Right kidney (tissue), 1 donor: ENCODE measurements around the gene PEF1.
A peak's percentile ranks its signal among the peaks of the same experiment; 100 is the strongest.

Source experiments
- DNase-seq: peaks from one replicate; pipeline ENCODE4 v3.0.0-alpha.2; 2016

The PEF1 gene

GRCh38 chr1:31628931-31629556, 15.6 kb downstream of the PEF1 start:
- DNase-seq, result no peak

- no peak for DNase-seq
Measured at GRCh38 chr1:31627930-31628559, 16.6 kb downstream of the PEF1 start.

- no peak for DNase-seq
Measured at GRCh38 chr1:31627301-31627929, 17.3 kb downstream of the PEF1 start.

- DNase-seq, result no peak
Measured at GRCh38 chr1:31626223-31627207, 18.2 kb downstream of the PEF1 start.

GRCh38 chr1:31625561-31626222, 19.0 kb downstream of the PEF1 start:
- no peak for DNase-seq

GRCh38 chr1:31624731-31625514, 19.8 kb downstream of the PEF1 start:
- DNase-seq, result no peak

GRCh38 chr1:31624309-31624708, 20.4 kb downstream of the PEF1 start:
- no peak for DNase-seq

GRCh38 chr1:31623365-31623764, 21.3 kb downstream of the PEF1 start:
- no peak for DNase-seq

GRCh38 chr1:31621847-31622730, 22.6 kb downstream of the PEF1 start:
- no peak for DNase-seq

- DNase-seq, result no peak
Measured at GRCh38 chr1:31621498-31621820, 23.2 kb downstream of the PEF1 start.

- no peak for DNase-seq
Measured at GRCh38 chr1:31620631-31621497, 23.8 kb downstream of the PEF1 start.

GRCh38 chr1:31618916-31619846, 25.5 kb downstream of the PEF1 start:
- DNase-seq, result no peak

- peak; percentile 77 for DNase-seq
Measured at GRCh38 chr1:31617916-31618746, 26.5 kb downstream of the PEF1 start.

GRCh38 chr1:31617218-31617915, 27.3 kb downstream of the PEF1 start, which contains the start of gene HCRTR1:
Gene HCRTR1, plus strand, starts transcription at chr1:31617689. Its CDS starts 1,504 bp downstream, at chr1:31619193.
- DNase-seq, result no peak

- DNase-seq, result no peak
Measured at GRCh38 chr1:31615939-31616338, 28.7 kb downstream of the PEF1 start.

- no peak for DNase-seq
Measured at GRCh38 chr1:31615414-31615813, 29.3 kb downstream of the PEF1 start.
